ENCODE data around the gene VIM. TPM values are rescaled to one million over a fixed set of nuclear protein-coding genes. Genes with fewer than 3 reads are reported as not detected.
A peak's percentile ranks its signal among the peaks of the same experiment; 100 is the strongest.

The VIM gene
- polyA plus RNA-seq, 4 donors = 21.2 to 531 (median 258) TPM

DNA sequence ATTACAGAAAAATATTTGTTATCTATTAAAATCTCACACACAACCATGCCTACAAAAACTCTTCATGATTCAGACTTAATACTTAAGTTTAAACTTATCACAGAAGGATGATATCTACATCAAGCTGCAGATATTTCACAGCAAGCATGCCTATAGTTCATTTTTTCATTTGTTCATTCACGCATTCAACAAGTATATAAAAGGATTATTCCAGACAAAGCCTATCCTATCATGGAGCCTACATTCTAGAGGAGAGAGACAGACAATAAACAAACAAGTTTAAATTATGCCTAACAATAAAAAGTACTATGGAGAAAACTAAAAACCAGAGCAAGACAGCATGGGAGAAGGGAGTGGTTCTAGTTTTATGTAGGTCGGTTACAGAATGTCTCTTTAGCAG, 37.4 kb upstream of the VIM start:
- WGBS, 3 donors = 79 to 89% (median 81%) methylated on average over 2 of the region's 2 CpGs
- Histone ChIP-seq H3K27ac (ENCODE audit: low read depth in 1 of 3, low read length in 2 of 3) (no peak overlapping the region), H3K36me3 (ENCODE audit: control insufficient read depth in 3 of 3, insufficient read depth in 2 of 3, low read depth in 1 of 3, low read length in 3 of 3) (peaks cover 0 to 4% (median 0%) of the 10 kb centered on the region in 3 donors), H3K4me3 (ENCODE audit: low read depth in 1 of 3, low read length in 3 of 3) (no peak overlapping the region), H3K27me3 (ENCODE audit: control insufficient read depth in 3 of 3, insufficient read depth in 3 of 3, low read length in 3 of 3) (no peaks in the 10 kb centered on the region), H3K9me3 (ENCODE audit: control insufficient read depth in 2 of 2, insufficient read depth in 1 of 2, low read depth in 1 of 2, low read length in 1 of 2) (no peaks in the 10 kb centered on the region), H3K4me1 (ENCODE audit: control insufficient read depth in 3 of 3, insufficient read depth in 2 of 3, low read depth in 1 of 3, low read length in 2 of 3) (no peaks in the 10 kb centered on the region)
- FAIRE-seq (no peak), DNase-seq (no peak)

DNA sequence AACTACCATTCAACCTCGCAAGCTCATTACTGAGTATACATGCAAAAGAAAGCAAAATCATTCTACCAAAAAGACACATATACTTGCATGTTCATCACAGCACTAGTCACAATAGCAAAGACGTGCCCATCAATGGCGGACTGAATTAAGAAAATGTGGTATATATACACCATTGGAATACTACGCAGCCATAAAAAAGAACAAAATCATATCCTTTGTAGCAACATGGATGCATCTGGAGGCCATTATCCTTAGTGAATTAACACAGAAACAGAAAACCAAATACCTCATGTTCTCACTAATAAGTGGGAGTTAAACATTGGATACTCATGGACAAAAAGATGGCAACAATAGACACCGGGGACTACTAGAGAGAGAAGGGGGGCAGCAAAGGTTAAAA, 33.0 kb upstream of the VIM start:
- no peak for DNase-seq
- H3K4me1 ChIP-seq (ENCODE audit: control insufficient read depth in 3 of 3, insufficient read depth in 2 of 3, low read depth in 1 of 3, low read length in 2 of 3) = peaks cover 0 to 8% (median 0%) of the 10 kb centered on the region in 3 donors
- H3K36me3 ChIP-seq (ENCODE audit: control insufficient read depth in 3 of 3, insufficient read depth in 2 of 3, low read depth in 1 of 3, low read length in 3 of 3) = peaks cover 0 to 4% (median 0%) of the 10 kb centered on the region in 3 donors
- H3K4me3 ChIP-seq (ENCODE audit: low read depth in 1 of 3, low read length in 3 of 3) = no peak overlapping the region
- WGBS, 3 donors = 78 to 90% (median 81%) methylated on average over 5 of the region's 5 CpGs
- no peaks in the 10 kb centered on the region for H3K27me3 ChIP-seq (ENCODE audit: control insufficient read depth in 3 of 3, insufficient read depth in 3 of 3, low read length in 3 of 3)
- peaks cover 0 to 2% of the 10 kb centered on the region in 2 donors for H3K9me3 ChIP-seq (ENCODE audit: control insufficient read depth in 2 of 2, insufficient read depth in 1 of 2, low read depth in 1 of 2, low read length in 1 of 2)
- no peak overlapping the region for H3K27ac ChIP-seq (ENCODE audit: low read depth in 1 of 3, low read length in 2 of 3)
- FAIRE-seq = no peak

DNA sequence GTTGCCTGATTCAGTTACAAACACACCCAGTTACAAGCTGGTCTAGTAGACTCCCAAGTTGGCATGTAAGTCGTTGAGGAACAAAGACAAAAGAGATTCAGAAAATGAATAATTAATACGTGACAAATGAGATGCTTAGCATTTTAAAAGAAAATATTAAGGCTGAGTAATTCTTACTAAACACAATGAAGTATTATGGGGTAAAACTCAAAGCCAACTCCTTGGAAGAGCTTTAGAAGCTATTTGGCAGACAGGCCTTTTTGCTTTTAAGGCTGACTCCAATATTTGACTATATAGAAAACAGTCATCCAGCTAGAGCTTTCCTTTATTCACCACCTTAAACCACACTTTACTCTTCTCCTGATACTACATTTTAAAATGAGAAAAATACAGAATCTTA, 32.0 kb upstream of the VIM start:
- peaks cover 0 to 4% (median 0%) of the 10 kb centered on the region in 3 donors for H3K36me3 ChIP-seq (ENCODE audit: control insufficient read depth in 3 of 3, insufficient read depth in 2 of 3, low read depth in 1 of 3, low read length in 3 of 3)
- FAIRE-seq = no peak
- peaks cover 0 to 8% (median 0%) of the 10 kb centered on the region in 3 donors for H3K4me1 ChIP-seq (ENCODE audit: control insufficient read depth in 3 of 3, insufficient read depth in 2 of 3, low read depth in 1 of 3, low read length in 2 of 3)
- DNase-seq = no peak
- no peaks in the 10 kb centered on the region for H3K27me3 ChIP-seq (ENCODE audit: control insufficient read depth in 3 of 3, insufficient read depth in 3 of 3, low read length in 3 of 3)
- no peak overlapping the region for H3K4me3 ChIP-seq (ENCODE audit: low read depth in 1 of 3, low read length in 3 of 3)
- WGBS, 3 donors = 66 to 88% (median 86%) methylated on average over 2 of the region's 2 CpGs
- H3K9me3 ChIP-seq (ENCODE audit: control insufficient read depth in 2 of 2, insufficient read depth in 1 of 2, low read depth in 1 of 2, low read length in 1 of 2) = peaks cover 0 to 2% of the 10 kb centered on the region in 2 donors
- H3K27ac ChIP-seq (ENCODE audit: low read depth in 1 of 3, low read length in 2 of 3) = no peak overlapping the region

DNA sequence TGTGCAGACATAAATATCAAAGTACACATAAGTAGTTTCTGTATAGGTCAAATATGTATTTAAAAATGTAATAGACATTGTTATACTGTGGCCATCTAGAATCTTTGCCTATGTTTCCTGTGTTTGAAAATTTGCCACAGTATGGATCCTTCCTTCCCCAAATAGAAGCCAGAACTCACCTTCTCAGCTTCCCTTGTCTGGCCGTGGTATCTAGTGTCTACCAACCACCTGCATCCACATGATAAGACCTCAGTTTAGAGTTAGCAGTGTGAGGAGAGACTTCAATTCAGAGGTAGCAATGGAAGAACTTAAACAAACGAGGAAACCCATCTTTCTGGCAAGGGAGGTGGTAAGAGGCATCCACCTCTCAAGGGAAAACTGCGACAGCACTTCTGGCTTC, 31.5 kb upstream of the VIM start:
- Histone ChIP-seq H3K27ac (ENCODE audit: low read depth in 1 of 3, low read length in 2 of 3) (no peak overlapping the region), H3K9me3 (ENCODE audit: control insufficient read depth in 2 of 2, insufficient read depth in 1 of 2, low read depth in 1 of 2, low read length in 1 of 2) (peaks cover 0 to 2% of the 10 kb centered on the region in 2 donors), H3K4me3 (ENCODE audit: low read depth in 1 of 3, low read length in 3 of 3) (no peak overlapping the region), H3K27me3 (ENCODE audit: control insufficient read depth in 3 of 3, insufficient read depth in 3 of 3, low read length in 3 of 3) (no peaks in the 10 kb centered on the region), H3K36me3 (ENCODE audit: control insufficient read depth in 3 of 3, insufficient read depth in 2 of 3, low read depth in 1 of 3, low read length in 3 of 3) (peaks cover 0 to 4% (median 0%) of the 10 kb centered on the region in 3 donors), H3K4me1 (ENCODE audit: control insufficient read depth in 3 of 3, insufficient read depth in 2 of 3, low read depth in 1 of 3, low read length in 2 of 3) (peaks cover 0 to 8% (median 0%) of the 10 kb centered on the region in 3 donors)
- FAIRE-seq (no peak), DNase-seq (no peak)
- 70 to 87% (median 81%) methylated on average over 3 of the region's 3 CpGs for WGBS, 3 donors

DNA sequence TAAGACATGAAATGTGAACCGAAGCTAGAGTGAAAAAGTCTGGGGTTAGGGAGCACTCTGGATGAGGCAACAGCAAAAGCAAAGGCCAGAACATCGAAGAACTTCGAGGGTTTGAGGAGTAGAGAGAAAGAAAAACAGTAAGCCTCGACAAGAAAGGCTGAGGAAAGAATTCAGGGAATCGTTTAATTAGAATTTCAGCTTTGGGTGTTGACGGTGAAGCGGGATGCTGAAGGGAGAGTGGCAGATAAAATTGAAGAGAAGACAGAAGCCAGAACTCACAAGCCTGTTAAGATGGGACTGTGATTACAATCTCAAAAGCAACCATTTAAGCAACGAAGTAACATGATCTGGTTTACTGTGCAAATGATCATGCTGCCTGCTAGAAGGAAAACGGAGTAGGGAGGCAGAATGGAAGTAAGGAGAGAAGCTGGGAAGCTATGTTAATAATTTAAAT, 28.7 kb upstream of the VIM start:
- Histone ChIP-seq H3K4me3 (ENCODE audit: low read depth in 1 of 3, low read length in 3 of 3) (peak overlapping the region in 1 of 3 donors; percentile 10), H3K9me3 (ENCODE audit: control insufficient read depth in 2 of 2, insufficient read depth in 1 of 2, low read depth in 1 of 2, low read length in 1 of 2) (peaks cover 0 to 2% of the 10 kb centered on the region in 2 donors), H3K36me3 (ENCODE audit: control insufficient read depth in 3 of 3, insufficient read depth in 2 of 3, low read depth in 1 of 3, low read length in 3 of 3) (no peaks in the 10 kb centered on the region), H3K4me1 (ENCODE audit: control insufficient read depth in 3 of 3, insufficient read depth in 2 of 3, low read depth in 1 of 3, low read length in 2 of 3) (peaks cover 0 to 18% (median 0%) of the 10 kb centered on the region in 3 donors), H3K27ac (ENCODE audit: low read depth in 1 of 3, low read length in 2 of 3) (peak overlapping the region in 2 of 3 donors; percentile 55 to 91), H3K27me3 (ENCODE audit: control insufficient read depth in 3 of 3, insufficient read depth in 3 of 3, low read length in 3 of 3) (no peaks in the 10 kb centered on the region)
- WGBS, 3 donors = 54 to 80% (median 68%) methylated on average over 9 of the region's 9 CpGs
- DNase-seq = peak in 1 of 2 donors; percentile 15
- FAIRE-seq = no peak

DNA sequence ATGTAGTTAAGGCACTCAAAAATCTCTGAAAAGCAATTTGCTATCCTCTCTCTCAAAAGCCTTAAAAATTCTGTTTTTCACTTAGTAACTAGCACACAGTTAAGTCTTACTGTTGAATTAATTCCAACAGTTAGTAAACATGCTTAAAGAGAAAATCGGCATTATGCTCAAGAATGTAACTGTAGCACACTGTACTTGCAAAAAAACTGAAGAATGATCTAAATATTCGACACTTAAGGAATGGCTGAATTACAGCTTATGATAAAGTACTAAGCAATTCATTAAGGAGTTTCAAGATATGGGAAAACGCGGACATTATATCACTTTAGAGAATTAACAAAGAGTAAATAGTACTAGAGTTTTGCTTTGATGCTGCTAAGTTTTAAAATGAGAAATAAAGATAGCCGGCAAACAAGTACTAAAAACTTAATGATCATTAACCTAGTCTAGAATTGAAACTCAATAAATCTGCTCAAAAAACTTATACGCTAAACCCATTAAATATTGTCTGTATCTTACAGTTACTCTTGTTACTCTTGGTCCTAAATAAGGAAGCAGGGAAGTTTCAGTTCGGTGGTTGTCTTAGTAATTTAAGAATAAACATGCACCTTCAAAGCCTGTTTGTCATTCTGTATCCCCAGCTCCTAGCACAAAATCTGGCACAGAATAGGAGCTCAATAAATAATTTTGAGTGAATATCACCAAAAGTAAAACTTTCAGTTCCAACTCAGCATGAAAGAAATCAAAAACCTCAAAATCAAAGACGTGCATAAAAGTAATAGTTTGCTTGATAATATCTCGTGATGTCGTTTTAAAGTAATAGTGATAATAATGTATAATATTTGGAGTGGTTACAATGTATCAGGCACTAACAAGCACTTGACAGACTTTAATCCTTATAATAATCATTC, 27.8 kb upstream of the VIM start:
- peak overlapping the region in 2 of 3 donors; percentile 65 to 77 for H3K4me3 ChIP-seq (ENCODE audit: low read depth in 1 of 3, low read length in 3 of 3)
- DNase-seq (peak in 1 of 2 donors; percentile 16), FAIRE-seq (no peak)
- 6 to 14% (median 10%) methylated on average over 10 of the region's 10 CpGs for whole genome bisulfite sequencing, 3 donors
- peaks cover 0 to 2% of the 10 kb centered on the region in 2 donors for H3K9me3 ChIP-seq (ENCODE audit: control insufficient read depth in 2 of 2, insufficient read depth in 1 of 2, low read depth in 1 of 2, low read length in 1 of 2)
- peak overlapping the region in 2 of 3 donors; percentile 91 to 98 for H3K27ac ChIP-seq (ENCODE audit: low read depth in 1 of 3, low read length in 2 of 3)
- H3K27me3 ChIP-seq (ENCODE audit: control insufficient read depth in 3 of 3, insufficient read depth in 3 of 3, low read length in 3 of 3) = no peaks in the 10 kb centered on the region
- H3K36me3 ChIP-seq (ENCODE audit: control insufficient read depth in 3 of 3, insufficient read depth in 2 of 3, low read depth in 1 of 3, low read length in 3 of 3) = no peaks in the 10 kb centered on the region
- H3K4me1 ChIP-seq (ENCODE audit: control insufficient read depth in 3 of 3, insufficient read depth in 2 of 3, low read depth in 1 of 3, low read length in 2 of 3) = peaks cover 0 to 18% (median 0%) of the 10 kb centered on the region in 3 donors

DNA sequence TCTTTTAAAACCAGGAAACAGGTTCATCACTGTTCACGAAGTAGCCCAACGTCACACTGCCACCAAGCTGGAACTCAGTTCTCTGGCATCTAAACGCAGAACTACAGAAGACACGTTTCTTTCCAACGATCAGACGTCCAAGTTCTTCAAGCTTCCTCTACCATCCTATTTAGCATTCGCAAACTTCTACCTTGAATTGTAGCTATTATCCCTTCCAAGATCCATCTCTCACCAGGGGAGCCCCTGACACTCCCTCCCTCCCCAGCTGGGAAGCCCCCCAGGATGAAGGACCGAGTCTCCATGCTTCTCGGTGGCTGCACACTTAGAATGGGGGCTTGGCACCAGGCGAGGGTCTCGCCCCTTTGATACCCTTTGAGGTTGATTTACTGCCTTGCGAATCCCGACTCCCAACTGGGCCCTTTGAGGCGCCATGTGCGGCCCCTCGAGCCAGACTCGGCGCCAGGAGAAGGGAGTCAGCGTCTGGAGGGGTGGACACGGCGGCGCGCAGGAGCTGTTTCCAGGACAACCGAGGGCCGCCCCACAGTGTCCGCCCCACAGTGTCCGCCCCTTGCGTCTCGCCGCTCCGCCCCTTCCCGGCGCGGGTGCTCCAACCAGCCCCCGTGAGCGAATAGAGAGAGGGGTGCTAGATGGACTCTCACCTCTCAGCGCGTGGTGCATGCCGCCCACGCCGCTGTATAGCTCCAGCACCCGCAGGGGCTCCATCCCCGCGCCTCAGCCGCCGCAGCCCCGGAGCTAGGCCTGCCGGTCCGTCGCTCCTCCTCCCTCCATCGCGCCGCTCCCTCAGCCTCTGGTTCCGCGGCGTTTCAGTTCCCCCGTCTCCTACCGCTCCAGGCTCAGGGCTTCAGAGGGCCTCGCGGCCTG, 26.9 kb upstream of the VIM start, which contains the start of gene TRDMT1:
TRDMT1 (minus strand) TSS at position 761 of the 882 bp plus-strand sequence; CDS start at position 723, 38 bp downstream.
- peak within 1 kb of the TSS; percentile 43 to 98 (median 91) for H3K27ac ChIP-seq (ENCODE audit: low read depth in 1 of 3, low read length in 2 of 3)
- no peaks in the 10 kb centered on the region for H3K36me3 ChIP-seq (ENCODE audit: control insufficient read depth in 3 of 3, insufficient read depth in 2 of 3, low read depth in 1 of 3, low read length in 3 of 3)
- H3K4me1 ChIP-seq (ENCODE audit: control insufficient read depth in 3 of 3, insufficient read depth in 2 of 3, low read depth in 1 of 3, low read length in 2 of 3) = peaks cover 0 to 18% (median 0%) of the 10 kb centered on the region in 3 donors
- peak; percentile 81 to 96 for DNase-seq
- H3K27me3 ChIP-seq (ENCODE audit: control insufficient read depth in 3 of 3, insufficient read depth in 3 of 3, low read length in 3 of 3) = no peaks in the 10 kb centered on the region
- 0 to 1% (median 1%) methylated on average over 43 to 60 of the region's 60 CpGs for WGBS, 3 donors
- peak within 1 kb of the TSS; percentile 65 to 89 (median 77) for H3K4me3 ChIP-seq (ENCODE audit: low read depth in 1 of 3, low read length in 3 of 3)
- peaks cover 0 to 2% of the 10 kb centered on the region in 2 donors for H3K9me3 ChIP-seq (ENCODE audit: control insufficient read depth in 2 of 2, insufficient read depth in 1 of 2, low read depth in 1 of 2, low read length in 1 of 2)
- no peak for FAIRE-seq

DNA sequence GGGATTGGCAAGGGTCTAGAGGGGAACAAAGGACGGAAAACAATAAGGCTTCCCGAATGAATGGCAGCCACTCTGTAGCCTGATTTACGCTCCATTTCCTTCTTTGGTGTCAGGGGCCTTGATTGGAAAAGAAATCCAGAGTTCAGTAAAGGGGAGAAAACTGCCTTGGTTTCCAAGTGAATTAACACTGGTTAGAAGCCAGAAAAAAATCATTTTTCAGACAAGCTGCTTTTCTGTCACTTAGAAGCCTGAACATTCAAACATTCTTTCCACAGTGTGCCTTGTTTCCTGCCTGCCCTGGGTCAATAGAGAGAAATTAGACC, 26.3 kb upstream of the VIM start:
- FAIRE-seq = no peak
- H3K27ac ChIP-seq (ENCODE audit: low read depth in 1 of 3, low read length in 2 of 3) = peak overlapping the region in 2 of 3 donors; percentile 91 to 98
- H3K36me3 ChIP-seq (ENCODE audit: control insufficient read depth in 3 of 3, insufficient read depth in 2 of 3, low read depth in 1 of 3, low read length in 3 of 3) = no peaks in the 10 kb centered on the region
- no peak for DNase-seq
- peak overlapping the region; percentile 65 to 89 (median 77) for H3K4me3 ChIP-seq (ENCODE audit: low read depth in 1 of 3, low read length in 3 of 3)
- H3K4me1 ChIP-seq (ENCODE audit: control insufficient read depth in 3 of 3, insufficient read depth in 2 of 3, low read depth in 1 of 3, low read length in 2 of 3) = peaks cover 0 to 18% (median 0%) of the 10 kb centered on the region in 3 donors
- peaks cover 0 to 2% of the 10 kb centered on the region in 2 donors for H3K9me3 ChIP-seq (ENCODE audit: control insufficient read depth in 2 of 2, insufficient read depth in 1 of 2, low read depth in 1 of 2, low read length in 1 of 2)
- H3K27me3 ChIP-seq (ENCODE audit: control insufficient read depth in 3 of 3, insufficient read depth in 3 of 3, low read length in 3 of 3) = no peaks in the 10 kb centered on the region
- WGBS, 3 donors = 19 to 27% (median 22%) methylated on average over 3 of the region's 3 CpGs

All from small intestine (tissue), 7 donors.